Measurements from ENCODE around the gene GALK2. TPM values are rescaled to one million over a fixed set of nuclear protein-coding genes. Genes with fewer than 3 reads are reported as not detected.
"Not testable (repeated sequence)": the region's sequence is repeated elsewhere in the genome, so short reads cannot be mapped to it uniquely, and the experiment has no call there.

Gene GALK2
- total RNA-seq, 2 experiments from 2014 or later, result 20.2 to 23.4 TPM

GRCh38 chr15:49200347-49200746 lies 30.3 kb downstream of the GALK2 start:
- no peaks in the 10 kb centered on the region for H3K27me3 Mint-ChIP-seq
- DNase-seq, result no peak
- peaks cover 8% of the 10 kb centered on the region for H3K9me3 Mint-ChIP-seq
- H3K27ac Mint-ChIP-seq, result no peak overlapping the region
- H3K4me1 Mint-ChIP-seq, result peaks cover 5% of the 10 kb centered on the region
- ChIA-PET CTCF (no interaction called here), POLR2A (no interaction called here)
- H3K36me3 Mint-ChIP-seq (ENCODE audit: low read depth), result peaks cover 36% of the 10 kb centered on the region
- H3K4me3 Mint-ChIP-seq, result no peak overlapping the region

- peaks cover 55% of the 10 kb centered on the region for H3K9me3 Mint-ChIP-seq
- H3K27ac Mint-ChIP-seq, result not testable (repeated sequence)
Measured at GRCh38 chr15:49208102-49208501, 38.1 kb downstream of the GALK2 start.

GRCh38 chr15:49212897-49213296 lies 42.9 kb downstream of the GALK2 start:
- H3K36me3 Mint-ChIP-seq (ENCODE audit: low read depth), result peaks cover 48% of the 10 kb centered on the region
- H3K4me3 Mint-ChIP-seq, result no peak overlapping the region
- H3K4me1 Mint-ChIP-seq, result no peaks in the 10 kb centered on the region
- ChIA-PET POLR2A (no interaction called here), CTCF (no interaction called here)
- DNase-seq, result no peak
- no peak overlapping the region for H3K27ac Mint-ChIP-seq
- H3K9me3 Mint-ChIP-seq, result peaks cover 29% of the 10 kb centered on the region
- no peaks in the 10 kb centered on the region for H3K27me3 Mint-ChIP-seq

More at GRCh38 chr15:49208102-49208501, 38.1 kb downstream of the GALK2 start:
- CTCF ChIA-PET, DNase-seq, H3K4me1 Mint-ChIP-seq, H3K27me3 Mint-ChIP-seq, H3K4me3 Mint-ChIP-seq: not testable (repeated sequence)
- H3K36me3 Mint-ChIP-seq (ENCODE audit: low read depth), result peaks cover 79% of the 10 kb centered on the region
- POLR2A ChIA-PET, result interaction anchor here (0.6 kb wide), 1 partner anchor 245 kb away, joined by 3 read pairs; the partner anchor contains the start of gene SHC4

GRCh38 chr15:49215768-49216739 lies 46.0 kb downstream of the GALK2 start:
- H3K27ac Mint-ChIP-seq, result peak overlapping the region; percentile 27
- H3K9me3 Mint-ChIP-seq, result peaks cover 14% of the 10 kb centered on the region
- no peak for DNase-seq
- POLR2A ChIA-PET, result no interaction called here
- no peak overlapping the region for H3K4me3 Mint-ChIP-seq
- peaks cover 53% of the 10 kb centered on the region for H3K36me3 Mint-ChIP-seq (ENCODE audit: low read depth)
- no peaks in the 10 kb centered on the region for H3K27me3 Mint-ChIP-seq
- CTCF ChIA-PET, result no interaction called here
- peaks cover 2% of the 10 kb centered on the region for H3K4me1 Mint-ChIP-seq

GRCh38 chr15:49223536-49224274 lies 53.7 kb downstream of the GALK2 start:
- DNase-seq, result no peak
- CTCF ChIA-PET, result no interaction called here
- H3K36me3 Mint-ChIP-seq (ENCODE audit: low read depth), result peaks cover 71% of the 10 kb centered on the region
- H3K27me3 Mint-ChIP-seq, result no peaks in the 10 kb centered on the region
- H3K4me1 Mint-ChIP-seq, result peaks cover 14% of the 10 kb centered on the region
- no peak overlapping the region for H3K4me3 Mint-ChIP-seq
- H3K27ac Mint-ChIP-seq, result no peak overlapping the region
- POLR2A ChIA-PET, result no interaction called here
- peaks cover 22% of the 10 kb centered on the region for H3K9me3 Mint-ChIP-seq

- H3K36me3 Mint-ChIP-seq (ENCODE audit: low read depth), result peaks cover 71% of the 10 kb centered on the region
Measured at GRCh38 chr15:49225572-49226281, 55.7 kb downstream of the GALK2 start.

GRCh38 chr15:49227602-49228001 lies 57.6 kb downstream of the GALK2 start:
- no peak for DNase-seq
- Mint-ChIP-seq H3K9me3 (peaks cover 27% of the 10 kb centered on the region), H3K27ac (peak overlapping the region; percentile 78), H3K27me3 (no peaks in the 10 kb centered on the region), H3K4me1 (peaks cover 20% of the 10 kb centered on the region), H3K4me3 (no peak overlapping the region), H3K36me3 (ENCODE audit: low read depth) (peaks cover 76% of the 10 kb centered on the region)
- ChIA-PET POLR2A (no interaction called here), CTCF (no interaction called here)

More at GRCh38 chr15:49225572-49226281, 55.7 kb downstream of the GALK2 start:
- CTCF ChIA-PET, result no interaction called here
- no peak for DNase-seq
- H3K4me1 Mint-ChIP-seq, result peaks cover 20% of the 10 kb centered on the region
- no peak overlapping the region for H3K4me3 Mint-ChIP-seq
- H3K27me3 Mint-ChIP-seq, result no peaks in the 10 kb centered on the region
- POLR2A ChIA-PET, result no interaction called here
- peaks cover 25% of the 10 kb centered on the region for H3K9me3 Mint-ChIP-seq
- H3K27ac Mint-ChIP-seq, result no peak overlapping the region

- Mint-ChIP-seq H3K4me3 (no peak overlapping the region), H3K4me1 (peaks cover 23% of the 10 kb centered on the region), H3K36me3 (ENCODE audit: low read depth) (peaks cover 70% of the 10 kb centered on the region), H3K9me3 (peaks cover 19% of the 10 kb centered on the region), H3K27ac (no peak overlapping the region), H3K27me3 (no peaks in the 10 kb centered on the region)
- DNase-seq, result no peak
- POLR2A ChIA-PET, result no interaction called here
- CTCF ChIA-PET, result no interaction called here
Measured at GRCh38 chr15:49229922-49230321, 59.9 kb downstream of the GALK2 start.

GRCh38 chr15:49232236-49232806 lies 62.3 kb downstream of the GALK2 start:
- CTCF ChIA-PET, result no interaction called here
- Mint-ChIP-seq H3K4me1 (peaks cover 29% of the 10 kb centered on the region), H3K9me3 (peaks cover 19% of the 10 kb centered on the region), H3K36me3 (ENCODE audit: low read depth) (peaks cover 53% of the 10 kb centered on the region), H3K27ac (no peak overlapping the region), H3K4me3 (no peak overlapping the region), H3K27me3 (no peaks in the 10 kb centered on the region)
- no peak for DNase-seq
- POLR2A ChIA-PET, result no interaction called here

GRCh38 chr15:49235446-49236124 lies 65.5 kb downstream of the GALK2 start:
- H3K27ac Mint-ChIP-seq, result peak overlapping the region; percentile 76
- peaks cover 29% of the 10 kb centered on the region for H3K36me3 Mint-ChIP-seq (ENCODE audit: low read depth)
- peaks cover 3% of the 10 kb centered on the region for H3K9me3 Mint-ChIP-seq
- no peaks in the 10 kb centered on the region for H3K27me3 Mint-ChIP-seq
- DNase-seq, result peak; percentile 67
- POLR2A ChIA-PET, result no interaction called here
- H3K4me1 Mint-ChIP-seq, result peaks cover 14% of the 10 kb centered on the region
- CTCF ChIA-PET, result interaction anchor here (0.5 to 3.6 kb wide), 11 partner anchors 10 to 948 kb away, joined by 3 to 16 read pairs (median 4); partner anchors contain the start of gene FGF7
- no peak overlapping the region for H3K4me3 Mint-ChIP-seq

- Mint-ChIP-seq H3K27me3 (no peaks in the 10 kb centered on the region), H3K9me3 (peaks cover 3% of the 10 kb centered on the region), H3K36me3 (ENCODE audit: low read depth) (peaks cover 19% of the 10 kb centered on the region), H3K4me1 (peaks cover 14% of the 10 kb centered on the region), H3K4me3 (no peak overlapping the region), H3K27ac (no peak overlapping the region)
- POLR2A ChIA-PET, result no interaction called here
- CTCF ChIA-PET, result interaction anchor here (0.6 to 3.6 kb wide), 3 partner anchors 9 to 913 kb away, joined by 3 to 16 read pairs (median 10); partner anchors contain the start of gene FGF7
- no peak for DNase-seq
Measured at GRCh38 chr15:49236869-49237268, 66.8 kb downstream of the GALK2 start.

- Mint-ChIP-seq H3K27ac (no peak overlapping the region), H3K36me3 (ENCODE audit: low read depth) (peaks cover 7% of the 10 kb centered on the region), H3K4me3 (no peak overlapping the region), H3K4me1 (peaks cover 14% of the 10 kb centered on the region), H3K9me3 (no peaks in the 10 kb centered on the region), H3K27me3 (no peaks in the 10 kb centered on the region)
- ChIA-PET CTCF (no interaction called here), POLR2A (no interaction called here)
- DNase-seq, result no peak
Measured at GRCh38 chr15:49238342-49238741, 68.3 kb downstream of the GALK2 start.

Measured in activated CD4-positive, alpha-beta T cell treated with anti-CD3 and anti-CD28 coated beads, Interleukin-2, amount 10 ng/mL, durations not matched to agents 7 days and 5 days (primary cell).